ENCODE measurements around the gene ICAM4. TPM values are rescaled to one million over a fixed set of nuclear protein-coding genes. Genes with fewer than 3 reads are reported as not detected.

ICAM4 gene
- total and polyA plus RNA-seq, 2 of the 8 experiments (the other 6 are each of a cell fraction or from before 2014, with no cell fraction given): 1.5 to 4.1 TPM

DNA sequence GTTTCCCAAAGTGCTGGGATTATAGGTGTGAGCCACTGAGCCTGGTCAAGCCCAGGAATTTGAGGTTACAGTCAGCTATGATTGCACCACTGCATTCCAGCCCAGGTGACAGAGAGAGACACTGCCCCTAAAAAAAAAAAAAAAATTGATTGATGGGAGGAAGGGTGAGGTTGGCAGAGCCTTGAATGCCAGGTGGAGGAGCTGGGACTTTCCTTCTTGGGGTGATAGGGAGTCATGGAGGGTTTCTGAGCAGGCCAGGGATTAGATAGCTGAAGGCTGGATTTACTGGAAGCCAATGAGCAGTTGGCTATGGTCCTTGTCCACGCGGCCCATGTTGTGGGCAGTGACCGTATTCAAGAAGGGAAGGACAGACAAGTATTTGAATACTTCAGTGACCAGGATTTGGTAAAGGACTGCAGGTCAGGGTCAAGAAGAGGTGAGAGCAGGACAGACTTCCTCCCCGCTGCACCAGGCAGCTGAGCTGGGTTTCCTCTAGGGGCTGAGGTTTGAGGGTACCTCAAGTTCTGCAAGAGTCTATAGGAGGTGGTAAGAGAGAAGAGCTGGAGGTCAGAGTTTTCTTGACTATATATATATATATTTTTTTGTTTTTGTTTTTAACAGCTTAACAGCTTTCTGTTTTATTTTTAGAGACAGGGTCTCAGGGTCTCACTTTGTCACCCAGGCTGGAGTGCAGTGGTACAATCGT, 6.9 kb upstream of the ICAM4 start:
- no peaks in the 10 kb centered on the region; the same call in 1 of the 2 replicates for H3K79me1 ChIP-seq (ENCODE audit: low read depth, low read length)
- no peak overlapping the region for H2AFZ ChIP-seq (ENCODE audit: low read length)
- ChIA-PET CTCF (ENCODE audit: partially characterized antibody) (interaction anchor here (0.6 to 11.6 kb wide), 10 partner anchors 9 to 176 kb away, joined by 3 to 94 read pairs (median 4); partner anchors contain the start of genes ICAM1 and ICAM5), POLR2A (ENCODE audit: partially characterized antibody) (interaction anchor here (0.6 to 2.0 kb wide), 4 partner anchors 9 to 17 kb away, joined by 3 to 6 read pairs (median 4); partner anchors contain the start of genes ICAM1 and ICAM5)
- no peak overlapping the region for H3K4me2 ChIP-seq (ENCODE audit: insufficient read depth in 1 of 2, low read depth in 2 of 2, low read length in 2 of 2)
- no peak overlapping the region for H4K5ac ChIP-seq (ENCODE audit: insufficient read length, low read depth, low read length)
- no peak overlapping the region for H3K18ac ChIP-seq (ENCODE audit: extremely low read depth, low read length)
- no peaks in the 10 kb centered on the region for H3K79me2 ChIP-seq (ENCODE audit: control insufficient read depth in 1 of 2, insufficient read depth in 2 of 2, low read length in 2 of 2)
- no peaks in the 10 kb centered on the region for H4K20me1 ChIP-seq (replicated peaks in 1 of 2; ENCODE audit: control insufficient read depth in 1 of 2, insufficient read depth in 2 of 2, low read length in 2 of 2)
- no peak overlapping the region for H3K4ac ChIP-seq (replicated peaks; ENCODE audit: insufficient read length, low read depth, low read length)
- H4K91ac ChIP-seq (replicated peaks; ENCODE audit: insufficient read length, low read length): no peak overlapping the region
- H2BK15ac ChIP-seq (ENCODE audit: low read length): no peak overlapping the region; the same call in 1 of the 2 replicates
- H3K27ac ChIP-seq (ENCODE audit: low read depth, low read length): no peak overlapping the region
- DNase-seq (ENCODE audit: low read depth in 1 of 2, low spot score in 2 of 2) (no peak), FAIRE-seq (no peak)
- no peak overlapping the region for H2BK20ac ChIP-seq (ENCODE audit: low read length)
- H2BK12ac ChIP-seq (ENCODE audit: low read depth, low read length): no peak overlapping the region
- no peaks in the 10 kb centered on the region for H3K23me2 ChIP-seq (ENCODE audit: low read depth, low read length)
- H3K56ac ChIP-seq (replicated peaks; ENCODE audit: insufficient read length, low read depth, low read length): no peak overlapping the region
- H3K14ac ChIP-seq (ENCODE audit: insufficient read length): no peak overlapping the region
- no peak overlapping the region for H2BK5ac ChIP-seq (ENCODE audit: low read depth, low read length)
- H3K9ac ChIP-seq (replicated peaks in 1 of 4; ENCODE audit: extremely low read depth in 1 of 4, low read depth in 3 of 4, low read length in 3 of 4): no peak overlapping the region
- no peak overlapping the region for H2BK120ac ChIP-seq (replicated peaks; ENCODE audit: low read depth, low read length)
- H3K4me3 ChIP-seq (ENCODE audit: extremely low read depth in 1 of 4, insufficient read depth in 2 of 4, low read depth in 3 of 4, low read length in 4 of 4): no peak overlapping the region
- no peaks in the 10 kb centered on the region for H3K36me3 ChIP-seq (ENCODE audit: control insufficient read depth in 2 of 4, insufficient read depth in 4 of 4, low read length in 3 of 4)
- H2AK5ac ChIP-seq (ENCODE audit: low read depth, low read length): no peak overlapping the region
- H3K27me3 ChIP-seq (replicated peaks in 1 of 4; ENCODE audit: control insufficient read depth in 3 of 4, extremely low read depth in 1 of 4, insufficient read depth in 3 of 4, low read length in 3 of 4): no peaks in the 10 kb centered on the region
- H4K8ac ChIP-seq (ENCODE audit: extremely low read depth, insufficient read depth, low read length): no peak overlapping the region
- 93% methylated on average over 5 of the region's 5 CpGs; no CpG with 5 or more reads in 1 of the 2 experiments for WGBS, 2 experiments (ENCODE audit: extremely low coverage in 1 of 2, insufficient coverage in 1 of 2, insufficient read length in 1 of 2, insufficient replicate concordance in 2 of 2, low coverage in 1 of 2, low lambda C conversion rate in 2 of 2, missing lambda C conversion rate in 1 of 2)
- H3K23ac ChIP-seq (ENCODE audit: insufficient read length): no peak overlapping the region
- H3K4me1 ChIP-seq (replicated peaks in 1 of 4; ENCODE audit: control insufficient read depth in 3 of 4, insufficient read depth in 4 of 4, low read length in 3 of 4): peaks cover 0 to 5% (median 2%) of the 10 kb centered on the region in 4 experiments; a peak in 1 of 7 replicates
- no peaks in the 10 kb centered on the region for H3K9me3 ChIP-seq (ENCODE audit: insufficient read depth in 2 of 2, low read depth in 1 of 2, low read length in 1 of 2)
- TF ChIP-seq TEAD4 (IDR thresholded peaks at IDR 0.05; ENCODE audit: low read depth, low read length): no peak
- TF ChIP-seq SIX5 (IDR thresholded peaks at IDR 0.05; ENCODE audit: low read depth, low read length): no peak
- TF ChIP-seq EGR1 (IDR thresholded peaks at IDR 0.05; ENCODE audit: borderline replicate concordance, low read depth, low read length): no peak
- TF ChIP-seq RAD21 (IDR thresholded peaks at IDR 0.05 in 1 of 2, conservative IDR thresholded peaks at IDR 0.05 in 1 of 2; ENCODE audit: low read depth in 2 of 2, low read length in 2 of 2): no peak
- TF ChIP-seq RNF2 (IDR thresholded peaks at IDR 0.05; ENCODE audit: borderline replicate concordance, low read depth, low read length, missing control alignments, poor library complexity, severe bottlenecking): no peak
- TF ChIP-seq RFX5 (IDR thresholded peaks at IDR 0.05; ENCODE audit: borderline replicate concordance, low read depth, low read length): no peak
- no peak for TF ChIP-seq ZNF274 (IDR thresholded peaks at IDR 0.05; ENCODE audit: borderline replicate concordance, extremely low read depth, low read length)
- TF ChIP-seq, protein P1, sequence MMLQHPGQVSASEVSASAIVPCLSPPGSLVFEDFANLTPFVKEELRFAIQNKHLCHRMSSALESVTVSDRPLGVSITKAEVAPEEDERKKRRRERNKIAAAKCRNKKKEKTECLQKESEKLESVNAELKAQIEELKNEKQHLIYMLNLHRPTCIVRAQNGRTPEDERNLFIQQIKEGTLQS (IDR thresholded peaks at IDR 0.05; ENCODE audit: insufficient read depth, low read depth, low read length): no peak
- TF ChIP-seq POLR2A (IDR thresholded peaks at IDR 0.05; ENCODE audit: control extremely low read depth in 1 of 2, low read depth in 2 of 2, low read length in 2 of 2): no peak
- no peak for TF ChIP-seq ASH2L (IDR thresholded peaks at IDR 0.05; ENCODE audit: low read length)
- no peak for TF ChIP-seq YY1 (IDR thresholded peaks at IDR 0.05; ENCODE audit: low read depth, low read length)
- no peak for TF ChIP-seq TAF1 (IDR thresholded peaks at IDR 0.05; ENCODE audit: low read depth, low read length)
